Measurements from ENCODE around the gene TRIM72.

- TF ChIP-seq CTCF (optimal IDR thresholded peaks at IDR 0.05 in 1 of 3, IDR thresholded peaks at IDR 0.05 in 1 of 3, conservative IDR thresholded peaks at IDR 0.05 in 1 of 3; ENCODE audit: extremely low read depth in 1 of 3, insufficient read depth in 2 of 3, low read length in 3 of 3) (no peak), EZH2 (IDR thresholded peaks at IDR 0.05; ENCODE audit: low read length) (no peak)
Measured at GRCh38 chr16:31246296-31246695, 32.4 kb downstream of the TRIM72 start.
